ENCODE results near the gene ELOVL7. TPM values are rescaled to one million over a fixed set of nuclear protein-coding genes. Genes with fewer than 3 reads are reported as not detected.
A peak's percentile ranks its signal among the peaks of the same experiment; 100 is the strongest.

Gene ELOVL7
- total RNA-seq, 1 experiment from 2014 or later, result 2.5 TPM

GRCh38 chr5:60797482-60798153 is 46.5 kb downstream of the ELOVL7 start:
- H3K27me3 Mint-ChIP-seq (ENCODE audit: low read depth), result 0 out of 2 replicates have a peak, but pooled peaks cover 2% of the 10 kb centered on the region
- no peaks in the 10 kb centered on the region for H3K23me2 ChIP-seq (ENCODE audit: insufficient read length, low read depth, low read length, poor library complexity, severe bottlenecking)
- peak overlapping the region; percentile 58 to 71 for H3K4me3 Mint-ChIP-seq

More at GRCh38 chr5:60797482-60798153, 46.5 kb downstream of the ELOVL7 start:
- peaks cover 23 to 28% of the 10 kb centered on the region in 2 experiments for H3K4me1 Mint-ChIP-seq
- Histone ChIP-seq H4K8ac (replicated peaks; ENCODE audit: insufficient read length, low read depth, low read length) (no peak overlapping the region), H4K5ac (ENCODE audit: insufficient read length, low read depth, low read length) (no peak overlapping the region), H3K56ac (ENCODE audit: insufficient read length, low read depth, low read length) (no peak overlapping the region), H3K4me1 (ENCODE audit: insufficient read depth, low read length) (peaks cover 6% of the 10 kb centered on the region; the same call in 1 of the 2 replicates), H2BK5ac (ENCODE audit: insufficient read length, low read length) (no peak overlapping the region), H3K23ac (ENCODE audit: insufficient read length, low read depth, low read length) (no peak overlapping the region), H3K4me2 (ENCODE audit: insufficient read depth, insufficient read length, low read length) (peak overlapping the region; percentile 52), H2AFZ (ENCODE audit: low read length) (no peak overlapping the region), H3K9ac (ENCODE audit: extremely low read depth, insufficient read length, low read length) (no peak overlapping the region), H3K27me3 (ENCODE audit: insufficient read depth, low read length) (no peaks in the 10 kb centered on the region), H3K79me2 (ENCODE audit: insufficient read depth, low read length) (no peaks in the 10 kb centered on the region), H3K79me1 (ENCODE audit: insufficient read depth, low read depth, low read length, poor library complexity, severe bottlenecking) (no peaks in the 10 kb centered on the region), H3K4ac (ENCODE audit: low read depth, low read length) (no peak overlapping the region), H4K20me1 (ENCODE audit: control insufficient read depth, insufficient read depth, insufficient read length) (no peaks in the 10 kb centered on the region), H2BK15ac (ENCODE audit: low read depth, low read length) (no peak overlapping the region), H2BK12ac (ENCODE audit: insufficient read length, low read depth, low read length) (no peak overlapping the region), H3T11ph (ENCODE audit: low read length) (no peak overlapping the region), H2BK20ac (ENCODE audit: low read depth, low read length, poor library complexity, severe bottlenecking) (no peak overlapping the region), H2BK120ac (ENCODE audit: low read depth, low read length, poor library complexity, severe bottlenecking) (no peak overlapping the region), H3K18ac (ENCODE audit: insufficient read length, low read depth, low read length) (no peak overlapping the region), H2AK5ac (ENCODE audit: insufficient read length, low read length) (no peak overlapping the region), H3K27ac (ENCODE audit: insufficient read length, low read depth, low read length) (no peak overlapping the region), H3K14ac (ENCODE audit: insufficient read depth, low read length) (no peak overlapping the region), H4K91ac (ENCODE audit: insufficient read length, low read depth, low read length) (no peak overlapping the region), H3K9me3 (ENCODE audit: control insufficient read depth, low read depth, low read length) (no peaks in the 10 kb centered on the region)
- peak; percentile 57 for DNase-seq
- no peaks in the 10 kb centered on the region for H3K9me3 Mint-ChIP-seq
- no peak for TF ChIP-seq CTCF (conservative IDR thresholded peaks at IDR 0.05)
- H3K27ac Mint-ChIP-seq, result peak overlapping the region; percentile 36 to 72 (median 52); a peak in 5 of 7 replicates
- WGBS (ENCODE audit: extremely low coverage, insufficient read length, low lambda C conversion rate), result no CpG with 5 or more reads among the region's 6 CpGs
- H3K36me3 Mint-ChIP-seq (ENCODE audit: insufficient read depth in 1 of 3, low read depth in 3 of 3), result peaks cover 0 to 4% (median 0%) of the 10 kb centered on the region in 3 experiments; a peak in 3 of 7 replicates
